ENCODE results near the gene BICD2.
A peak's percentile ranks its signal among the peaks of the same experiment; 100 is the strongest.
"Not testable (repeated sequence)": the region's sequence is repeated elsewhere in the genome, so short reads cannot be mapped to it uniquely, and the experiment has no call there.

Gene BICD2

DNA sequence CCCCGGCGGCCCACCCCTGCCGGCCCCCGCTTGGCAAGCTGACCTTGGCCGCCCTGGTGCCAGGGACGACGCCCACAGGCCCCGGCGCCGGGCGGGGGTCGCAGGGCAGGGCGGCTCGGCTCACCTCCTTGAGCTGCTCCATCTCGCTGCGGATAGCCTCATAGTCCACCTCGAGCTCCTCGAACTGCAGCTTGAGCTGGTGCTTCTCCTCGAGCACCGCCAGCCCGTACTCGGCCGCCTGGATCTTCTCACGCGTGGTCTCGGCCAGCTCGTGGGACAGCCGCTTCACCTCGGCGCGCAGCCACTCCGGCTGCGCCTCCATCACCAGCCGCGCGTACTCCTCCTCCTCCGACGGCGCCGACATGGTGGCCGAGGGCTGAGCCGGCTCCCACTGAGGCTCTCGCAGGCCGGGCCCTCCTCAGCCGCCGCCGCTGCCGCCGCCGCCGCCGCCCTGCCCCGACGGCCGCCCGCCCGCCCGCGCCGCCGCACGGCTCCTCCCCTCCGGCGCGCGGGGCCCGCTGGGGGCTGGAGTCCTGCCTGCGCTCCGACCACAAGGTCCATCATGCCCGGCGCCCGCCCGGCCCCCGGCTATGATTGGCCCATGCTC is at the start of gene BICD2:
Gene BICD2, minus strand, starts transcription at position 453 of the 607 bp plus-strand sequence. Its CDS starts 89 bp downstream, at position 364.
- no peak for DNase-seq (ENCODE audit: low read depth in 2 of 2)

DNA sequence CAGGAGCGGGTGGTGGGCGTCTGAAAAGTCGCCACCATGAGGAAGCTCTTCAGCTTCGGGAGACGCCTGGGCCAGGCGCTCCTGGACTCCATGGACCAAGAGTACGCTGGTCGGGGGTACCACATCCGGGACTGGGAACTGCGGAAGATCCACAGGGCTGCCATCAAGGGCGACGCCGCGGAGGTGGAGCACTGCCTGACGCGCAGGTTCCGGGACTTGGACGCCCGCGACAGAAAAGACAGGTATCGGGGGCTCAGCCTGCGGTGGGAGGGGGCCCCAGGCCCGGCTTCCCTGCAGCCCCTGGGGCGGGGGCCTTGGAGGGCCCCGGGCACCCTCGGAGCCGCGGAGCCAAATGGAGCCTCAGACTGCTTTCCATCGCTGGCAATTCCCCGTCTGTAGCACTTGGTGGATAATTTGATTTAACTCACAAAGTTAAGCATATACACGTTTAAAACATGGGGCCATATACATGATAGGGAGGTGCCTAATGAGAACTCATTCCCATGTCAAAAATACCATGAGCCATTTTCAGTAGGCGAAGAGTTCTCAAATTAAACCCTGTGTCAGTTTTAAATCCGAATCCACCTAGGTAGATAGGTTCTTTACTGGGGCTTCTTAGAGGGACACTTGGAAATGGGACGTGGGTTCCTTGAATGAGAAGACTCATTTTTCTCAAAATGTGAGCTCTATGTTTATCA is 45.1 kb upstream of the BICD2 start:
- not testable (repeated sequence) for DNase-seq (ENCODE audit: low read depth in 2 of 2)

DNA sequence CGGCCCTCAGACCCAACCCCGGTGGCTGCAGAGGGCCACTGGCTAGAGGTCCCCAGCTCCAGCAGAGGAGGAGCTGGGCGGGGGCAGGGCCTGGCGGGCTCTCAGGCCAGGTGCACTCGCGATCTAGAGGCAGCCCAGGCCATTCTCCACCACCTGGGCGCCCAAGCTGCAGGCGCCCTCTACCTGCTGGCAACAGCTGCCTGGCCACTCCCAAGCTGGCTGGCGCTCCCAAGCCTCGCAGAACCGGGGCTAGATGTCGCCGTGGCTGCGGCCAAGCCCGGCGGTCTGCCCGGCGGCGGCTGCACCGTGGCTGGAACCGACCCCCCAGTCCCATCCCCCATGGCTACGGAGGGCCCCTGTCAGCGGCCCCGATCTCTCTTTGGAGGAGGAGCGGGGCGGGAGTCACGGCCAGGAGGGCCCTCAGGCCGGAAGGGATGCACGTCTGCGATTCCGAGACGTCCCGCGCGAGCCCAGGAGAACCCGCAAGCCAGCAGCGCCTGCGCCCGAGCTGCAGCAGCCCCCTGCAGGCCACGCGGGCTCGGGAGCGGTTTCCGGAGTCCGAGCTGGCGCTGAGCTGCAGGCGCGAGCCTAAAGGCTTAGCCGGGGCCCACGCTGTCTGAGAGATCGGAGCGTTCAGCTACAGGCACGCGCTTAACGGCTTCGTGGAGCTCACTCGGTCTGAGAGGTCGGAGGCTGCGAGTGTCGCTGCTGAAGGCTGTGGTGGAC is 44.3 kb upstream of the BICD2 start:
- DNase-seq (ENCODE audit: low read depth in 2 of 2): no peak

DNA sequence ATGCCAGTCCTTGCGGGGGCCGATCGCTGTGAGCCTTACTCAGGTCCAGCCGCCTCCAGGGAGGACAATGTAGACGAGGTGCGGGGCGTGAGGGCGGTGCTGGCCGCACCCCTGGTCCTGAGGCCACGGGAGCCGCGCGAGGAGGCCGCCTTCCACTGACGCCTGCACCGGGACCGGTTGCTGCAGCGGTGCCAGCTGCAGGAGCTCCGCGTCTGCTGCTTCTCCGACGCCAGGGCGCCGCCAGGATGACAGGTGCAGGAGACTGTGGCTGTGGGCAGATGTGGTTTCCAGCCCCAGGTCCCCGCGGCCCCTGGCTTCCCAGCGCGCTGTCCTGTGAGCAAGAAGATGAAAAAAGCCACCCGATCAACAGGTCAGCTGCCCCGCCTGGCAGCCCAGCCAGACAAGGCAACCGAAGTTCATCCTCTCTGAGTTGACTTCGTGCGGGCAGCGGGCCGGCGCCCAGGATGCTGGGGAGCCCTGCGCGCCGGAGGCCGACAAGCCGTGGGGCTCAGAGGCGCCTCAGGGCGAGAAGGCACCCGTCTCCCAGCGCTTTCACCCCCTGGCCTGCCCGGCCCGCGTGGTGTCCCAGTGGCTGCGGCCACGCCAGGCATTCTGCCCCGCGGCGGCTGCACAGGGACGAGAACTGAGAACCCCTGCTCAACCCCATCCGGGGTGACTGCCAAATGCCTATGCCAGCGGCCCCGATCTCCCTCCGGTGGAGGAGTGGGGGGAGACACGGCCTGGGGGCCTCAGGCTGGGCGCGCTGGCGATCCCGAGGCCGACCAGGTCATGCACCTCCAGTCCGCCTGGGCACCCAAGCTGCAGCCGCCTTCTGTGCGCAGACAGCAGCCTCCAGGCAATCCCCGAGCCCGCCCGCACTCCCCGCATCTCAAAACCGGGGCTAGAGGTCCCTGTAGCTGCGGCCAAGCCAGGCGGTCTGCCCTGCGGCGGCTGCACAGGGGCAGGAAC is 43.4 kb upstream of the BICD2 start:
- DNase-seq (ENCODE audit: low read depth in 2 of 2): no peak

- no peak for DNase-seq (ENCODE audit: low read depth in 2 of 2)
Measured at GRCh38 chr9:92807031-92807756, 42.6 kb upstream of the BICD2 start.

GRCh38 chr9:92804727-92805126 is 40.1 kb upstream of the BICD2 start:
- no peak for DNase-seq (ENCODE audit: low read depth in 2 of 2)

DNA sequence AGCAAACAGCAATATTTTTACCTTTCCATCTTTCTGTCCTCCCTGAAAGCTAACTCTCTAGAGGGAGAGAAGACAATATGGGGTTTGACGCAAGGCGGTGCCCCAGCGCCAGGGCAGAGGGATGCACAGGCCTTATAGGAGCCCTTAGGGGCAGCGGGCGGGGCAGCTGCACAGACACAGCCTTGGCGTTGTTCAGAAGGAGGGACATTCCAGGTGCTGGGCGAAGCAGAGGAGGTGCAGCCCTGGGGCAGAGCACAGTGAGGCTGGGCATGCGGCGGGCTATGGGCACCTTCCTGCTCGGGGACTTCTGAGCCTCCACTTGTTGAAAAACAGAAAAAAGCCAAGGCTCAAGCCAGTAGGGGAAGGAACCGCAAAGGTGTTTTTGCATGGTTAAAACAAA is 33.7 kb upstream of the BICD2 start:
- DNase-seq (ENCODE audit: low read depth in 2 of 2): no peak

DNA sequence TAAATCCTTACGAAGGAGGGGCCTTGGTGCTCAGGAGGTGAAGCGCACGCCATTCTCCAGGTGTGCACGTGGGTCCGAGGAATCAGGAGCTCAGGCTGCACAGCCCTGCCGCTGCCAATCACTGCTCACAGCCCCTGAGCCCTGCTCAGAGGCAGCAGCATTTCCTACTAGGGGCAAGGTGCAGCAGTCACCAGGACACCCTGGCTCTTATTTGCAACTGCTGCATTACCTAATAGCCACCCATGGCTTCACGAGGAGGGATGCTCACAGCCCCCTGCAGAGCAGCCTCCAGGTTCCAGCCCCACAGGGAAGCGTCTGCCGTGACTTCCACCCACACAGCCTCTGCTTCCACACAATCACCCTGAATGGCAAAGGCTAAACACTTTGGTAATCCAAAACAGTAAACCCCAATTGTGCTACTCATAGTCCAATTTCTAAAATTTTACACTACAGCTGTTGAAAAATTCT is 31.7 kb upstream of the BICD2 start:
- not testable (repeated sequence) for DNase-seq (ENCODE audit: low read depth in 2 of 2)

DNA sequence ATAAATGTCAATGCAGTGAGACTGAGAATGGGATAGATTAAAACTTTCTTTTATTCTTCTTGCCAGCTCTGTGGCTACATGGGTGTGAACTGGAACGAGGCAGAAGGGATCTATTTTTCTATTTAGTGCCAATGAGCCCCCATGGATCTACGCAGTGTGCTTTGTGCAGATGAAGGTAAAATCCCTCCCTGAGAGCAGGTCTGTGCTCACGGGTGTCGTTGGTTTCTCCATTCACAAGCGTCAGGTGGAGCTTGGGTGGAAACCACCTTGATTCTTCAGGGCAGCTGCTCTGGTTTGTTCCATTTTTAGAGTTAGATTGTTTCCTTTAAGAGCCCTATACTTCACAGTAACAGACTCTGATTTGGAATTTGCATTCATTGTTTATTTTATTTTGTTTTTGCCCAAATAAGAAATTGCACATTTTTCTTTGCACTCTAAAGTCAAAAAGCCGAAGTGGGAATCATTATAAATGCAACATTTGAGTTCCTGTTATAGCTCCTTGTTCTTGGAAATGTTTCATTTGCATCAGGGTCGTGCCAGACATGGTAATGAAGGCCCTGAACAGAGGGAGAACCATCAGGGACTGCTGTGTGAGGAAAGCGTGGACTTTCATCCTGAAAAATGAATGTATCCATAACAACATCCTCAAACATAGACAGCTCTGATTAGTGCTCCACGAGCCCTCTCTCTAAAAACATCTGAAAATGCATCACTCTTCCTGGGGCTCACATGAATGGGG is 31.1 kb upstream of the BICD2 start:
- no peak for DNase-seq (ENCODE audit: low read depth in 2 of 2)

DNA sequence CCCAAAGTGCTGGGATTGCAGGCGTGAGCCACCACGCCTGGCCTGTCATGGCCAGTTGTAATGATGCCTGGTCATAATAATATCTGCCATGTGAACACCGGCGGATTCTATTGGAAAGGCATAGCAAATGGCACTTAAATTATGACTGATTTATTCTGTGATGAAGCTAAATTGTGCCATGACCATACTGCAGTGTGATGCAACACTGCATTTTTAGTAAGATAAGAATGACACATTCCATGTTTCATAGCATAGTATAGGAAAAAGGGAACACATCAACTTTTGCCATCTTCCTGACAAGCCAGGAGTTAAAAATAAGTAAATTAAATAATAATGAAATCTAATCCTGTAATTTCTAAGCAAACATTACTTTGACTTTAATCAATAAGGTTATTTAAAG is 30.4 kb upstream of the BICD2 start:
- no peak for DNase-seq (ENCODE audit: low read depth in 2 of 2)

GRCh38 chr9:92794426-92794825 is 29.8 kb upstream of the BICD2 start:
- no peak for DNase-seq (ENCODE audit: low read depth in 2 of 2)

DNA sequence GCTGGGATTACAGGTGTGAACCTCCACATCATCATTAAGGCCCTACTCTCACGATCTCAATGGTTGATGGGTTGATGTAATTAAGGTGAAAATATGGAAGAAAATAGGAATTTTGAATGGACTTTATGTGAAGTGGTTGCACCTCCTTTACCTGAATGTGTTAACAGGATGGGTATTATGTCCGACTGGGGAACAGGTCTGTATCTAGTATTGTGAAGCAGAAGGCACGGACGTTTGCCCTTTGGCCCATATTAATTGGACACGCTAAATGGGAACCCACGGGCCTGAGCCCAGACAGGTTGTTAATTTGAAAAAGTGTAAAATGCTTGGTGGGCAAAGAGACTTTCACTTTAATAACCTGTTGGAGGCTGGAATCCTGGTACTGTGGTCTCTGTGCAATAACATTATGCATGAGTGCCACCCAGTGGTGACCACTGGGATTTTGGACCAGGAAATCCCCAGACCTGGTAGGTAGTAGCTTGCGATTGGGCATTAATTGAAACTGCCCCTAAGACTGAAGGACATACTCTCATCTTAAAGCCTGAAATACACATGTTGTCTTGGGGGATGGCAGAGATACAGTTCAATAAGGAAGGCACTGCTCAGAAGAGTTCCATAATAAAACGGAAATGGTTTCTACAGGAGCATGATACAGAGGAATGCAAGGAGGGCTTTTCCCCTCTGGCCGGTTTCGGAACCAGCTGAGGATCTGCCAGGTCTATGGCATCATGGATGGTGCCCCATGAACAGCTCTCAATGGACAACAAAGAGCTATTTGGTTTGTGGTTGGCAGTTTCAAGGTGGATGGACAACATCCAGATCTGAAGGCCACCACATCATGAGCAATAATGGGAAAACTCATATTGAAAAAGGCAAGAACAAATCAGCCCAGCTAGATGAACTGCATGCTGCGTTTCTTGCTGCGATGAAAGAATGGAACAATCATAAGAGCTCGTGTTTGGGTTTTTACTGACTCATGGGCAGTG is 26.2 kb upstream of the BICD2 start:
- DNase-seq (ENCODE audit: low read depth in 2 of 2): peak; percentile 46 to 50

DNA sequence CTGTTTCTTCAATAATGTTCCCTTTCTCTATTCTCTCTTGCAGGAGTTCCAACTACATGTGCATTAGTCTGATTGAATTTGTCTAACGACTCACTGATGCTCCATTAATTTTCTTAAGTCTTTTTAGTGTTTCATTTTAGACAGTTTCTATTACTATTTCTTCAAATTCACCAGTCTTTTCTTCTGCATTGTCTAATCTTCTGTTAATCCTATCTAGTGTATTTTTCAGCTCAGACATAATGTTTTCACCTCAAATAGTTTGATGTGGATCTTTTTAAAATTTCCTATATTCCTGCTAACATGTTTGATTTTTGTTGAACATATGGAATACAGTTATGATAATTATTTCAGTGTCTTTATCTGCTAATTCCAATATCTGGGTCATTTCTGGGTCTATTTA is 21.7 kb upstream of the BICD2 start:
- no peak for DNase-seq (ENCODE audit: low read depth in 2 of 2)

DNA sequence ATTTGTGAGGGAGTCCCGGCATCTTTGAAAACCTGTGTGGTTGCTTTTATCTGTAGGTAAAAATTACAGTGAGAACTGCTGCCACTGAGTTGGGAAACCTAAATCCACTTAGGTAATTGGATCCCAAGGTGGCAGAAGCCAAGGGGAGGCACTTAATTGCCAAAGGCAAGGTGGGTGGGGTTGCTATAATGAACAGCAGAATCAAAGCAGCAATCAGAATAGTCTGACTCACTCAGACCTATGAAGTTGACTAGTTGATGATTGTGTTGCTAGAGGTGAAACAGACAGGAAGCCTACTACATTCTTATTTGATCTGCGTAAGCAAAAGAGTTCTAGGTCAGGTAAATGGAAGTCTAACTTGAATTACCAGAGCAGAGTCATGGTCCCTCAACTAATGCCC is 17.3 kb upstream of the BICD2 start:
- no peak for DNase-seq (ENCODE audit: low read depth in 2 of 2)

DNA sequence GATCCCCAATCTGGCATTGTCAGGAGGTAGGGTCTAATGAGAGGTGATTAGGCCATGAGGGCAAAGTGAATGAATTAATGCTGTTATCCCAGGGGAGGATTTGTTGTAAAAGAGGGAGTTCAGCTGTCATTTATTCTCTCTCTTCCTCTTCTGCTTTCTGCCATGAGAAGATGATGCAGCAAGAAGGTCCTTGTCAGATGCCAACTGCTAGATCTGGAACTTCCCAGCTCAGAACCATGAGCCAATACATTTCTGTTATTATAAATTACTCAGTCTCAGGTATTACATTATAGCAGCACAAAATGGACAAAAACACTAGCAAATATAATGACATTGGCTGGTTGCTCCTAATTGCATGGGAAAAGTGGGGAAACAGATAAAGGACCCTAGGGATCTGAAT is 15.6 kb upstream of the BICD2 start:
- DNase-seq (ENCODE audit: low read depth in 2 of 2): no peak

- DNase-seq (ENCODE audit: low read depth in 2 of 2): no peak
Measured at GRCh38 chr9:92775466-92775865, 10.8 kb upstream of the BICD2 start.

DNA sequence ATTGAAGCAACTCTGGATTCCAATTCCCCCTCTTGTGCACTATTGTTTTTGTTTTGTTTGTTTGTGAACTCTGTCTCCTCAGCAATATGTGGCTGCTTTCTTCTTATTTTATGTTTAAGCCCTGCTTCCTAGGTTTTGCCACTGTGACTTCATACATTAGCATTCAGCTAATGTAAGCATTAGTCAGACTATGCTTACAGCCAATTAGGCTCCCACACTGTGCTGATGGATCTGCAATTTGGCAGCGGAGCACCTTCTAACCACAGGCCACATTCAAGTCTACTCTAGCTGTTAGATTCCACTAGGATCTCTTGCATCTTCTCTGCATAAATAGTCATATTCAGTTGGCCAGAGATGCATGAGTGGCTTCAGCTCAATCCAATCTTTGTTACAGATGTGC is 9.6 kb upstream of the BICD2 start:
- no peak for DNase-seq (ENCODE audit: low read depth in 2 of 2)

GRCh38 chr9:92773810-92774209 is 9.2 kb upstream of the BICD2 start:
- no peak for DNase-seq (ENCODE audit: low read depth in 2 of 2)

DNA sequence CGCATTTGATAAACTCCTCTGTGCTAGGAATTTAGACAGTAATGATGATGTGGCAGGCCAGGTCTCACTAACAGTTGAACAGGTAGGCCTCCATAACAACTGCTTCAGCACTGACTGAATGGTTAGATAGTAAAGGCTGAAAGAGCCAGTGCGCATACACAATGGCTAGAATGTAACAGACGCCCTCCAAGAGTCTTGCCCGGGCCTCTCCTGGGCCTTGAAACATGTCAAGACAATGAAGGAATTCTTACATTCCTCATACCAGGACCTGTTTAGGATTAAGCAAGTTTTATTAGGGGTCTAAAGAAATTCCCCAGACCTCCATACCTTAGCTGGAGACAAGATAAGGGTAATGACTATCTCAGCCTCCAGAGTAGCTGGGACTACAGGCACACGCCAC is 6.7 kb upstream of the BICD2 start:
- DNase-seq (ENCODE audit: low read depth in 2 of 2): no peak
